Neutrophil (primary cell): ENCODE measurements around the gene OGFOD3.
"Not testable (repeated sequence)": the region's sequence is repeated elsewhere in the genome, so short reads cannot be mapped to it uniquely, and the experiment has no call there.

ENCODE experiments used
- H3K27ac ChIP-seq: fragments of 200-600 bp; sonication (generic); 2 replicates; pipeline ENCODE4 v1.5.1; 2016; ENCODE audit warnings: mild to moderate bottlenecking, moderate library complexity
- H3K27me3 ChIP-seq: fragments of 200-600 bp; sonication (generic); 2 replicates; pipeline ENCODE4 v1.6.0; 2016; ENCODE audit warnings: mild to moderate bottlenecking
- H3K36me3 ChIP-seq: fragments of 200-600 bp; sonication (generic); 2 replicates; pipeline ENCODE4 v1.5.1; 2017
- H3K4me1 ChIP-seq, 2 experiments: fragments of 200-600 bp in 1 of 2; sonication (generic) in 1 of 2; 1 replicate in 1 of 2; 2 replicates in 1 of 2; pipeline versions ENCODE4 v1.5.1 to v1.6.1; 2013 to 2016; ENCODE audit warnings: low read depth in 1 of 2, low read length in 1 of 2, mild to moderate bottlenecking in 1 of 2, moderate library complexity in 1 of 2; ENCODE audit not compliant: control insufficient read depth in 1 of 2, insufficient read depth in 1 of 2
- H3K4me3 ChIP-seq, 2 experiments: fragments of 200-600 bp in 1 of 2; sonication (generic) in 1 of 2; 1 replicate in 1 of 2; 2 replicates in 1 of 2; pipeline ENCODE4 v1.5.1; 2013 to 2016; ENCODE audit warnings: low read depth in 1 of 2, low read length in 1 of 2, mild to moderate bottlenecking in 1 of 2, moderate library complexity in 1 of 2
- H3K9me3 ChIP-seq: fragments of 200-600 bp; sonication (generic); 2 replicates; pipeline ENCODE4 v1.5.1; 2016
- CTCF ChIP-seq: fragments of 200-600 bp; sonication (generic); IDR thresholded peaks from 2 replicates; pipeline ENCODE4 v1.5.1; 2016; ENCODE audit warnings: antibody characterized with exemption

OGFOD3 gene

GRCh38 chr17:82461827-82462524 lies 43.6 kb upstream of the OGFOD3 start:
- Histone ChIP-seq H3K4me1 (peaks cover 25 to 36% of the 10 kb centered on the region in 2 experiments), H3K4me3 (no peak overlapping the region), H3K9me3 (no peaks in the 10 kb centered on the region), H3K36me3 (peaks cover 72% of the 10 kb centered on the region), H3K27me3 (no peaks in the 10 kb centered on the region), H3K27ac (no peak overlapping the region)
- no peak for TF ChIP-seq CTCF

GRCh38 chr17:82459936-82460335 lies 41.5 kb upstream of the OGFOD3 start:
- Histone ChIP-seq H3K27ac (peak overlapping the region; percentile 99), H3K36me3 (peaks cover 52% of the 10 kb centered on the region), H3K4me1 (peaks cover 42 to 51% of the 10 kb centered on the region in 2 experiments), H3K4me3 (peak overlapping the region; percentile 88 to 99)
- not testable (repeated sequence) for H3K9me3 ChIP-seq, H3K27me3 ChIP-seq

- Histone ChIP-seq H3K4me3 (peak overlapping the region; percentile 88 to 99), H3K27ac (peak overlapping the region; percentile 99), H3K36me3 (peaks cover 42% of the 10 kb centered on the region), H3K4me1 (peaks cover 42 to 51% of the 10 kb centered on the region in 2 experiments), H3K9me3 (no peaks in the 10 kb centered on the region), H3K27me3 (no peaks in the 10 kb centered on the region)
- no peak for TF ChIP-seq CTCF
Measured at GRCh38 chr17:82458885-82459424, 40.6 kb upstream of the OGFOD3 start.

- Histone ChIP-seq H3K4me1 (peaks cover 42 to 51% of the 10 kb centered on the region in 2 experiments), H3K9me3 (no peaks in the 10 kb centered on the region)
- no peak for TF ChIP-seq CTCF
Measured at GRCh38 chr17:82458179-82458884, 39.9 kb upstream of the OGFOD3 start, which contains the start of gene NARF. TSS of gene NARF (plus strand) at chr17:82458741. CDS start at chr17:82458804, 63 bp downstream.

GRCh38 chr17:82457929-82458178 lies 39.5 kb upstream of the OGFOD3 start:
- Histone ChIP-seq H3K27ac (peak overlapping the region; percentile 99), H3K4me1 (peaks cover 42 to 51% of the 10 kb centered on the region in 2 experiments), H3K9me3 (no peaks in the 10 kb centered on the region), H3K36me3 (peaks cover 31% of the 10 kb centered on the region), H3K4me3 (peak overlapping the region; percentile 88 to 99), H3K27me3 (no peaks in the 10 kb centered on the region)
- TF ChIP-seq CTCF, result no peak

More at GRCh38 chr17:82458179-82458884, 39.9 kb upstream of the OGFOD3 start, which contains the start of gene NARF:
- H3K36me3 ChIP-seq, result peaks cover 36% of the 10 kb centered on the region
- no peaks in the 10 kb centered on the region for H3K27me3 ChIP-seq
- peak within 1 kb of the TSS; percentile 88 to 99 for H3K4me3 ChIP-seq
- H3K27ac ChIP-seq, result peak within 1 kb of the TSS; percentile 99
